Natural killer cell (primary cell): ENCODE results near the gene UNC13C. TPM values are rescaled to one million over a fixed set of nuclear protein-coding genes. Genes with fewer than 3 reads are reported as not detected.

Source experiments
- ATAC-seq, 3 donors: fragments of 150-1000 bp in 2 of 3; fragments of 200-7000 bp in 1 of 3; cut with Tn5 transposase; 1 replicate in 1 of 3; 2 replicates in 2 of 3; pipeline ENCODE4 v1.10.0; 2021; ENCODE audit warnings: mild to moderate bottlenecking in 2 of 3, moderate library complexity in 2 of 3
- DNase-seq, 2 donors: peaks; one replicate each; pipeline versions ENCODE4 v3.0.0 to v3.0.0-alpha.2; 2013 to 2021; ENCODE audit warnings: mixed read lengths in 1 of 2
- H3K27ac ChIP-seq: one replicate; pipeline ENCODE4 v1.5.1; 2013; ENCODE audit warnings: mild to moderate bottlenecking, low read length
- H3K27me3 ChIP-seq: one replicate; pipeline ENCODE4 v1.6.1; 2013; ENCODE audit warnings: low read length; ENCODE audit not compliant: control insufficient read depth, insufficient read depth
- H3K36me3 ChIP-seq: one replicate; pipeline ENCODE4 v1.6.1; 2013; ENCODE audit warnings: low read length; ENCODE audit not compliant: control insufficient read depth, insufficient read depth
- H3K4me1 ChIP-seq: one replicate; pipeline ENCODE4 v1.6.1; 2013; ENCODE audit warnings: low read length; ENCODE audit not compliant: control insufficient read depth, insufficient read depth
- H3K4me3 ChIP-seq: one replicate; pipeline ENCODE4 v1.5.1; 2013; ENCODE audit warnings: low read length
- H3K9me3 ChIP-seq: one replicate; pipeline ENCODE4 v1.6.1; 2013; ENCODE audit warnings: low read length; ENCODE audit not compliant: control insufficient read depth, insufficient read depth
- H3K27ac Mint-ChIP-seq, 2 donors: one replicate each; pipeline ENCODE4 v1.8.0; 2022; ENCODE audit warnings: mild to moderate bottlenecking in 2 of 2, mixed read lengths in 2 of 2, moderate library complexity in 1 of 2
- H3K27me3 Mint-ChIP-seq, 2 donors: one replicate each; pipeline ENCODE4 v1.8.0; 2022; ENCODE audit warnings: low read depth in 2 of 2, mixed read lengths in 2 of 2
- H3K36me3 Mint-ChIP-seq: one replicate; pipeline ENCODE4 v1.8.0; 2022; ENCODE audit warnings: mixed read lengths
- H3K4me1 Mint-ChIP-seq, 2 donors: one replicate each; pipeline ENCODE4 v1.8.0; 2022; ENCODE audit warnings: mixed read lengths in 2 of 2
- H3K4me3 Mint-ChIP-seq: one replicate; pipeline ENCODE4 v1.8.0; 2022; ENCODE audit warnings: mild to moderate bottlenecking, moderate library complexity, mixed read lengths
- H3K9me3 Mint-ChIP-seq, 2 donors: one replicate each; pipeline ENCODE4 v1.8.0; 2022; ENCODE audit warnings: mixed read lengths in 2 of 2
- CTCF ChIP-seq: fragments of 200-600 bp; IDR thresholded peaks from one replicate; pipeline ENCODE4 v1.8.0; 2022; ENCODE audit warnings: antibody characterized with exemption
- WGBS: methylation state at CpG from one replicate; pipeline ENCODE4 v1.1.7; 2013; ENCODE audit warnings: missing lambda C conversion rate; ENCODE audit not compliant: insufficient coverage; 5-methylcytosine and 5-hydroxymethylcytosine counted together
- intact Hi-C: fragments of 100-400 bp; cut with micrococcal nuclease; formaldehyde crosslinking; loops from one replicate; pipeline ENCODE4 v1.14.2; 2022
- total RNA-seq, 4 donors: library from RNA; stranded (reverse); fragments of 120-200 nt in 1 of 4; gene quantifications; one replicate each; pipeline versions ENCODE4 v1.2.3 to v1.2.4, GENCODE V29; 2013 to 2022

The UNC13C gene
- total RNA-seq, 3 donors from 2014 or later (not counting 1 experiment from before 2014, with no cell fraction given): not detected

DNA sequence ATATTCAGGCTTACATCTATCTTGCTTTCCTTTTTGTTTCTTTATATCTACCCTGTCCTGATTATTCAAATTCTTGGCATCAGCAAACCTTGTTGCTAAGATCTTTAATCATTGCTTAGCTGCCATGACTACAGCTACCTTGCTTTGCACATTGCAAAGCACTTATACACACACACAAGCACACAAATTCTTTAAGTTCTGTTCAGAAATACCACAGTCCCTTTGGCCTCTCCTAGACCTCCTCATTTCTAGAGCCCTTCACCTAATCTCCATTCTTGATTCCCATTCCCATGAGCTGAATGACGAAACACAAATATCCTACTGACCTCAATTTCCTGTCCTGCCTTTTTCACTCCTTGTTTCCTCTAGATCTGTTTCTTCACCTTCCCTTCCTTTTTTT, 409.6 kb downstream of the UNC13C start:
- no peak overlapping the region for H3K4me3 Mint-ChIP-seq
- no peaks in the 10 kb centered on the region for H3K27me3 ChIP-seq
- no peaks in the 10 kb centered on the region for H3K36me3 Mint-ChIP-seq
- H3K27me3 Mint-ChIP-seq: no peaks in the 10 kb centered on the region
- DNase-seq (no peak), ATAC-seq (no peak)
- no peaks in the 10 kb centered on the region for H3K9me3 ChIP-seq
- no peaks in the 10 kb centered on the region for H3K4me1 ChIP-seq
- H3K9me3 Mint-ChIP-seq: peaks cover 3 to 5% of the 10 kb centered on the region in 2 donors
- no peaks in the 10 kb centered on the region for H3K36me3 ChIP-seq
- no peaks in the 10 kb centered on the region for H3K4me1 Mint-ChIP-seq
- intact Hi-C loops: no loop called here
- no peak overlapping the region for H3K27ac Mint-ChIP-seq
- H3K27ac ChIP-seq: no peak overlapping the region
- TF ChIP-seq CTCF: no peak
- WGBS: 66% methylated on average over 1 of the region's 1 CpG
- H3K4me3 ChIP-seq: no peak overlapping the region

DNA sequence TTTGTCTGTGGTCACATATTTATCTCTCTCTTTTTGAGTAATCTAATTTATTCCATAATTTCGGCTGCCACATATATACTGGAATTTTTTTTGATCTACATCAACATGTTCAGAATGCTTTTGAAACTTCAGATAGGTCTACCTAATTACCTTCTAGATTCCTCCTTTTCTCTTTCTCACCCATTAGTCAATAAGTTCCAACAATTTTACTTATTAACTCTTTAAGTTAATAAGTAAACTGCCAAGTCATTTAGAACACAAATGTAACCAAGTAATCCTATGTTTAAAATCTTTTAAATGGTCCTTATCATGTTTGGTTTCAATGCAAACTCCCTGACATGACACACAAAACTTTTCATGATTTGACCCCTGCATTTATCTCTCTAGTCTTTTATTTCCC, 410.5 kb downstream of the UNC13C start:
- 78% methylated on average over 1 of the region's 1 CpG for WGBS
- no peak overlapping the region for H3K4me3 Mint-ChIP-seq
- no peak for TF ChIP-seq CTCF
- intact Hi-C loops: no loop called here
- DNase-seq (no peak), ATAC-seq (no peak)
- no peaks in the 10 kb centered on the region for H3K36me3 ChIP-seq
- H3K27me3 Mint-ChIP-seq: no peaks in the 10 kb centered on the region
- no peaks in the 10 kb centered on the region for H3K27me3 ChIP-seq
- H3K4me1 Mint-ChIP-seq: no peaks in the 10 kb centered on the region
- no peaks in the 10 kb centered on the region for H3K36me3 Mint-ChIP-seq
- no peaks in the 10 kb centered on the region for H3K4me1 ChIP-seq
- no peak overlapping the region for H3K4me3 ChIP-seq
- no peak overlapping the region for H3K27ac Mint-ChIP-seq
- no peaks in the 10 kb centered on the region for H3K9me3 ChIP-seq
- H3K9me3 Mint-ChIP-seq: peaks cover 3 to 5% of the 10 kb centered on the region in 2 donors
- no peak overlapping the region for H3K27ac ChIP-seq

DNA sequence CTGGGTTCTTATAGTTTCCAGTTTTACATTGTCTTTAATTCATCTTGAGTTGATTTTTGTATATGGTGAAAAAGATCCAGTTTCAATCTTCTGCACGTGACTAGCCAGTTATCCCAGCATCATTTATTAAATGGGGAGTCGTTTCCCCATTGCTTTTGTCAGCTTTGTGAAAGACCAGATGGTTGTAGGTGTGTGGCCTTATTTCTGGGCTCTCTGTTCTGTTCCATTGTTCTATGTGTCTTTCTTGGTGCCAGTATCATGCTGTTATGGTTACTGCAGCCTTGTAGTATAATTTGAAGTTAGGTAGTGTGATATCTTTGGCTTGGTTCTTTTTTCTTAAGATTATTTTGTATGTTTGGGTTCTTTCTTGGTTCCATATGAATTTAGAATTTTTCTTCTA, 432.2 kb downstream of the UNC13C start:
- H3K4me1 ChIP-seq: no peaks in the 10 kb centered on the region
- no peak overlapping the region for H3K27ac ChIP-seq
- intact Hi-C loops: no loop called here
- DNase-seq (no peak), ATAC-seq (no peak)
- no peaks in the 10 kb centered on the region for H3K9me3 ChIP-seq
- Mint-ChIP-seq H3K36me3 (no peaks in the 10 kb centered on the region), H3K9me3 (peaks cover 6% of the 10 kb centered on the region in 2 donors), H3K4me1 (no peaks in the 10 kb centered on the region), H3K27ac (no peak overlapping the region), H3K27me3 (no peaks in the 10 kb centered on the region), H3K4me3 (no peak overlapping the region)
- H3K4me3 ChIP-seq: no peak overlapping the region
- H3K27me3 ChIP-seq: no peaks in the 10 kb centered on the region
- no peaks in the 10 kb centered on the region for H3K36me3 ChIP-seq
- 71% methylated on average over 2 of the region's 2 CpGs for WGBS
- no peak for TF ChIP-seq CTCF

- 100% methylated on average over 2 of the region's 2 CpGs for WGBS
- Mint-ChIP-seq H3K27me3 (no peaks in the 10 kb centered on the region), H3K4me1 (no peaks in the 10 kb centered on the region), H3K9me3 (peaks cover 11 to 13% of the 10 kb centered on the region in 2 donors), H3K36me3 (no peaks in the 10 kb centered on the region), H3K27ac (no peak overlapping the region), H3K4me3 (no peak overlapping the region)
- H3K4me3 ChIP-seq: no peak overlapping the region
- H3K9me3 ChIP-seq: no peaks in the 10 kb centered on the region
- H3K36me3 ChIP-seq: no peaks in the 10 kb centered on the region
- H3K27ac ChIP-seq: no peak overlapping the region
- ATAC-seq: no peak
- H3K27me3 ChIP-seq: no peaks in the 10 kb centered on the region
- H3K4me1 ChIP-seq: no peaks in the 10 kb centered on the region
- no peak for DNase-seq
- TF ChIP-seq CTCF: no peak
- intact Hi-C loops: no loop called here
Measured at GRCh38 chr15:54424171-54424570, 445.9 kb downstream of the UNC13C start.
